GM12878 (cell line): ENCODE measurements around the gene NEURL4. TPM values are rescaled to one million over a fixed set of nuclear protein-coding genes. Genes with fewer than 3 reads are reported as not detected.

ENCODE experiments used
- BCLAF1 ChIP-seq: fragments of 450-650 bp; IDR thresholded peaks from 2 replicates; pipeline ENCODE4 v1.6.1; 2017; ENCODE audit warnings: antibody characterized with exemption, mild to moderate bottlenecking, moderate library complexity
- CBX3 ChIP-seq: fragments of 200-600 bp; sonication (generic); IDR thresholded peaks from 2 replicates; pipeline ENCODE4 v1.6.1; 2016; ENCODE audit warnings: low read depth, borderline replicate concordance
- CHD1 ChIP-seq: IDR thresholded peaks from 2 replicates; pipeline ENCODE4 v1.6.1; 2012; ENCODE audit warnings: low read depth, low read length, improper control_type of control experiment
- CREB1 ChIP-seq: IDR thresholded peaks from 2 replicates; pipeline ENCODE4 v1.6.1; 2012; ENCODE audit warnings: low read depth, mild to moderate bottlenecking, inconsistent platforms
- CTCF ChIP-seq, 3 experiments: IDR thresholded peaks in 2 of 3; conservative IDR thresholded peaks in 1 of 3; 2 replicates each; pipeline ENCODE4 v1.5.1; 2011; ENCODE audit warnings: low read depth in 3 of 3, low read length in 3 of 3, mild to moderate bottlenecking in 3 of 3, control low read depth in 2 of 3, moderate library complexity in 2 of 3, inconsistent platforms in 1 of 3, mixed read lengths in 1 of 3; ENCODE audit not compliant: control insufficient read depth in 2 of 3, insufficient read depth in 1 of 3; ENCODE audit errors: extremely low read depth in 1 of 3
- EED ChIP-seq: sonication (generic); IDR thresholded peaks from 2 replicates; pipeline ENCODE4 v1.6.1; 2016; ENCODE audit warnings: antibody characterized with exemption, low read depth
- EGR1 ChIP-seq, 2 experiments: IDR thresholded peaks; 1 replicate in 1 of 2; 2 replicates in 1 of 2; pipeline ENCODE4 v1.6.1; 2011 to 2012; ENCODE audit warnings: low read depth in 2 of 2, low read length in 2 of 2, borderline replicate concordance in 1 of 2, mild to moderate bottlenecking in 1 of 2, moderate library complexity in 1 of 2
- IKZF2 ChIP-seq, 2 experiments: fragments of 450-650 bp; IDR thresholded peaks; 2 replicates each; pipeline ENCODE4 v1.6.1; 2017; ENCODE audit warnings: mild to moderate bottlenecking in 2 of 2, moderate library complexity in 2 of 2
- IRF4 ChIP-seq: IDR thresholded peaks from 2 replicates; pipeline ENCODE4 v1.6.1; 2011; ENCODE audit warnings: low read depth, low read length
- MEF2B ChIP-seq: fragments of 450-650 bp; IDR thresholded peaks from 2 replicates; pipeline ENCODE4 v1.6.1; 2018; ENCODE audit warnings: mild to moderate bottlenecking, moderate library complexity; ENCODE audit not compliant: partially characterized antibody, poor library complexity, severe bottlenecking
- NBN ChIP-seq: fragments of 450-650 bp; IDR thresholded peaks from 2 replicates; pipeline ENCODE4 v1.6.1; 2016
- NFIC ChIP-seq: IDR thresholded peaks from 2 replicates; pipeline ENCODE4 v1.6.1; 2012; ENCODE audit warnings: low read depth, mild to moderate bottlenecking, inconsistent platforms, low read length, moderate library complexity
- NFYA ChIP-seq: IDR thresholded peaks from 2 replicates; pipeline ENCODE4 v1.6.1; 2011; ENCODE audit warnings: low read depth, mild to moderate bottlenecking, low read length, improper control_type of control experiment, borderline replicate concordance
- NR2F1 ChIP-seq: fragments of 450-650 bp; conservative IDR thresholded peaks from 2 replicates; pipeline ENCODE4 v1.6.1; 2017; ENCODE audit warnings: mild to moderate bottlenecking
- RB1 ChIP-seq: fragments of 450-650 bp; formaldehyde crosslinking; IDR thresholded peaks from 2 replicates; pipeline ENCODE4 v1.6.1; 2017; ENCODE audit warnings: mild to moderate bottlenecking, borderline replicate concordance
- SKIL ChIP-seq: fragments of 450-650 bp; IDR thresholded peaks from 2 replicates; pipeline ENCODE4 v1.6.1; 2017; ENCODE audit warnings: mild to moderate bottlenecking, low read depth, inconsistent platforms; ENCODE audit not compliant: poor library complexity, severe bottlenecking
- SREBF1 ChIP-seq: IDR thresholded peaks from 2 replicates; pipeline ENCODE4 v1.6.1; 2012; ENCODE audit warnings: mild to moderate bottlenecking, low read length
- ZBTB33 ChIP-seq: fragments of 450-650 bp; IDR thresholded peaks from 2 replicates; pipeline ENCODE4 v1.6.1; 2017; ENCODE audit warnings: mild to moderate bottlenecking
- ZNF217 ChIP-seq: fragments of 450-650 bp; IDR thresholded peaks from 2 replicates; pipeline ENCODE4 v1.6.1; 2017; ENCODE audit warnings: antibody characterized with exemption, mild to moderate bottlenecking
- polyA plus RNA-seq, 11 experiments: library from polyadenylated mRNA; depleted of rRNA in 4 of 11; unstranded in 6 of 11; stranded (reverse) in 5 of 11; fragments of >200 nt; fragmentation: Nextera tagmentation in 4 of 11; fragmentation: Illumina TruSeq in 1 of 11; extraction: Ambion mirVana in 4 of 11; extraction: Trizol in 1 of 11; gene quantifications; 1 replicate in 1 of 11; 2 replicates in 10 of 11; pipeline versions ENCODE4 v1.2.1 to v1.2.3, GENCODE V29; 2011 to 2016; ENCODE audit warnings: inconsistent platforms in 2 of 11, missing spikeins in 2 of 11, low read depth in 1 of 11
- total RNA-seq, 4 experiments: library from RNA; depleted of rRNA in 3 of 4; stranded (reverse); fragments of >200 nt in 3 of 4; fragmentation: Illumina TruSeq in 1 of 4; extraction: Trizol in 1 of 4; gene quantifications; 2 replicates each; pipeline versions ENCODE4 v1.2.1 to v1.2.3, GENCODE V29; 2013 to 2021

NEURL4 gene
- total and polyA plus RNA-seq, 10 of the 15 experiments (the other 5 are each of a cell fraction or from before 2014, with no cell fraction given), result 0.03 to 41.9 (median 10.0) TPM

GRCh38 chr17:7336240-7337175, 7.4 kb upstream of the NEURL4 start, which contains the start of gene ACAP1 (continued):
- TF ChIP-seq MEF2B (peak; percentile 90), CBX3 (no peak), EED (peak; percentile 58), BCLAF1 (no peak), CTCF (IDR thresholded peaks at IDR 0.05 in 2 of 3, conservative IDR thresholded peaks at IDR 0.05 in 1 of 3; ENCODE audit: control insufficient read depth in 2 of 3, extremely low read depth in 1 of 3, insufficient read depth in 1 of 3, low read depth in 3 of 3, low read length in 3 of 3) (0 out of 6 replicates have a peak, but pooled peaks of 1 of the 3 experiments have one; percentile 11), NFIC (no peak), SREBF1 (peak; percentile 29; the same call in 1 of the 2 replicates), EGR1 (IDR thresholded peaks at IDR 0.05; ENCODE audit: borderline replicate concordance in 1 of 2, low read depth in 2 of 2, low read length in 2 of 2) (0 out of 3 replicates have a peak, but pooled peaks of 1 of the 2 experiments have one; percentile 3), RB1 (peak; percentile 78; the same call in 1 of the 2 replicates), CREB1 (no peak), ZNF217 (peak; percentile 70; the same call in 1 of the 2 replicates), IRF4 (0 out of 2 replicates have a peak, but pooled peaks have one; percentile 25), IKZF2 (IDR thresholded peaks at IDR 0.05) (peak; percentile 8 to 52; a peak in 3 of 4 replicates), NBN (peak; percentile 45; the same call in 1 of the 2 replicates), SKIL (peak; percentile 15), ZBTB33 (no peak), CHD1 (0 out of 2 replicates have a peak, but pooled peaks have one; percentile 20), NFYA (no peak), NR2F1 (0 out of 2 replicates have a peak, but pooled peaks have one; percentile 30)
